H9 (cell line): ENCODE measurements around the gene LRRC38. TPM values are rescaled to one million over a fixed set of nuclear protein-coding genes. Genes with fewer than 3 reads are reported as not detected.

Experiments used
- DNase-seq: peaks from one replicate; pipeline ENCODE4 v3.0.0-alpha.2; 2017
- H2AFZ ChIP-seq: one replicate; pipeline ENCODE4 v1.6.1; 2013; ENCODE audit warnings: mild to moderate bottlenecking, low read length, control low read depth, moderate library complexity
- H2AK5ac ChIP-seq: 2 replicates; pipeline ENCODE4 v1.6.1; 2013; ENCODE audit warnings: low read length, control low read depth, mixed read lengths; ENCODE audit not compliant: insufficient read length
- H2BK120ac ChIP-seq: one replicate; pipeline ENCODE4 v1.6.1; 2013; ENCODE audit warnings: low read depth, mild to moderate bottlenecking, low read length, control low read depth, inconsistent platforms; ENCODE audit not compliant: poor library complexity, severe bottlenecking
- H2BK12ac ChIP-seq: 2 replicates; pipeline ENCODE4 v1.6.1; 2013; ENCODE audit warnings: low read length, control low read depth, mixed read lengths, low read depth; ENCODE audit not compliant: insufficient read length
- H2BK15ac ChIP-seq: 2 replicates; pipeline ENCODE4 v1.6.1; 2013; ENCODE audit warnings: low read depth, low read length, control low read depth
- H2BK20ac ChIP-seq: one replicate; pipeline ENCODE4 v1.6.1; 2013; ENCODE audit warnings: low read depth, mild to moderate bottlenecking, low read length, control low read depth, inconsistent platforms; ENCODE audit not compliant: poor library complexity, severe bottlenecking
- H2BK5ac ChIP-seq: 2 replicates; pipeline ENCODE4 v1.6.1; 2013; ENCODE audit warnings: low read length, control low read depth, mixed read lengths; ENCODE audit not compliant: insufficient read length
- H3K14ac ChIP-seq: 2 replicates; pipeline ENCODE4 v1.6.1; 2013; ENCODE audit warnings: low read length, control low read depth; ENCODE audit not compliant: insufficient read depth
- H3K18ac ChIP-seq: 2 replicates; pipeline ENCODE4 v1.6.1; 2013; ENCODE audit warnings: low read depth, mild to moderate bottlenecking, mixed read lengths, low read length, control low read depth; ENCODE audit not compliant: insufficient read length
- H3K23ac ChIP-seq: 2 replicates; pipeline ENCODE4 v1.6.1; 2013; ENCODE audit warnings: low read length, control low read depth, mixed read lengths, low read depth; ENCODE audit not compliant: insufficient read length
- H3K23me2 ChIP-seq: 2 replicates; pipeline ENCODE4 v1.6.1; 2013; ENCODE audit warnings: low read depth, mild to moderate bottlenecking, mixed read lengths, low read length, control low read depth; ENCODE audit not compliant: insufficient read length, poor library complexity, severe bottlenecking
- H3K27ac ChIP-seq: 2 replicates; pipeline ENCODE4 v1.5.1; 2013; ENCODE audit warnings: low read length, control low read depth, mixed read lengths, low read depth; ENCODE audit not compliant: insufficient read length
- H3K27me3 ChIP-seq: 2 replicates; pipeline ENCODE4 v1.6.1; 2013; ENCODE audit warnings: low read length, control low read depth, inconsistent platforms; ENCODE audit not compliant: insufficient read depth
- H3K4ac ChIP-seq: 2 replicates; pipeline ENCODE4 v1.6.1; 2013; ENCODE audit warnings: low read depth, mild to moderate bottlenecking, control low read depth, inconsistent platforms, low read length, moderate library complexity
- H3K4me1 ChIP-seq: 2 replicates; pipeline ENCODE4 v1.6.1; 2013; ENCODE audit warnings: low read length, control low read depth, inconsistent platforms; ENCODE audit not compliant: insufficient read depth
- H3K4me2 ChIP-seq: 2 replicates; pipeline ENCODE4 v1.6.1; 2013; ENCODE audit warnings: low read length, control low read depth, mixed read lengths; ENCODE audit not compliant: insufficient read length, insufficient read depth
- H3K56ac ChIP-seq: 2 replicates; pipeline ENCODE4 v1.6.1; 2013; ENCODE audit warnings: low read depth, mild to moderate bottlenecking, mixed read lengths, low read length, control low read depth; ENCODE audit not compliant: insufficient read length
- H3K79me1 ChIP-seq: 2 replicates; pipeline ENCODE4 v1.6.1; 2013; ENCODE audit warnings: low read depth, mild to moderate bottlenecking, moderate library complexity, low read length, control low read depth, inconsistent platforms; ENCODE audit not compliant: insufficient read depth, poor library complexity, severe bottlenecking
- H3K79me2 ChIP-seq: 2 replicates; pipeline ENCODE4 v1.6.1; 2013; ENCODE audit warnings: low read length, control low read depth, inconsistent platforms; ENCODE audit not compliant: insufficient read depth
- H3K9ac ChIP-seq: 2 replicates; pipeline ENCODE4 v1.6.1; 2013; ENCODE audit warnings: low read length, control low read depth, mixed read lengths; ENCODE audit not compliant: insufficient read length; ENCODE audit errors: extremely low read depth
- H3K9me3 ChIP-seq: one replicate; pipeline ENCODE4 v1.6.1; 2013; ENCODE audit warnings: low read depth, low read length, inconsistent platforms; ENCODE audit not compliant: control insufficient read depth
- H3T11ph ChIP-seq: one replicate; pipeline ENCODE4 v1.6.1; 2013; ENCODE audit warnings: mild to moderate bottlenecking, low read length, control low read depth, inconsistent platforms
- H4K20me1 ChIP-seq: one replicate; pipeline ENCODE4 v1.6.1; 2013; ENCODE audit not compliant: control insufficient read depth, insufficient read length, insufficient read depth
- H4K5ac ChIP-seq: 2 replicates; pipeline ENCODE4 v1.6.1; 2013; ENCODE audit warnings: low read depth, mild to moderate bottlenecking, mixed read lengths, low read length, control low read depth; ENCODE audit not compliant: insufficient read length
- H4K8ac ChIP-seq: replicated peaks from 2 replicates; pipeline ENCODE4 v1.6.1; 2013; ENCODE audit warnings: low read length, control low read depth, mixed read lengths, low read depth; ENCODE audit not compliant: insufficient read length
- H4K91ac ChIP-seq: 2 replicates; pipeline ENCODE4 v1.6.1; 2013; ENCODE audit warnings: low read depth, mild to moderate bottlenecking, moderate library complexity, mixed read lengths, low read length, control low read depth; ENCODE audit not compliant: insufficient read length
- H3K27ac Mint-ChIP-seq, 3 experiments: 2 replicates in 2 of 3; 3 replicates in 1 of 3; pipeline ENCODE4 v1.8.0; 2020 to 2021; ENCODE audit warnings: mixed read lengths in 3 of 3, mild to moderate bottlenecking in 1 of 3, moderate library complexity in 1 of 3
- H3K27me3 Mint-ChIP-seq: 2 replicates; pipeline ENCODE4 v1.8.0; 2021; ENCODE audit warnings: low read depth, mild to moderate bottlenecking, moderate library complexity, mixed read lengths
- H3K36me3 Mint-ChIP-seq, 3 experiments: 2 replicates in 2 of 3; 3 replicates in 1 of 3; pipeline ENCODE4 v1.8.0; 2020 to 2021; ENCODE audit warnings: low read depth in 3 of 3, mixed read lengths in 3 of 3; ENCODE audit not compliant: insufficient read depth in 1 of 3
- H3K4me1 Mint-ChIP-seq, 2 experiments: 2 replicates each; pipeline ENCODE4 v1.8.0; 2020; ENCODE audit warnings: mixed read lengths in 2 of 2
- H3K4me3 Mint-ChIP-seq, 2 experiments: 2 replicates in 1 of 2; 3 replicates in 1 of 2; pipeline ENCODE4 v1.8.0; 2020 to 2021; ENCODE audit warnings: mild to moderate bottlenecking in 2 of 2, mixed read lengths in 2 of 2, moderate library complexity in 1 of 2
- H3K9me3 Mint-ChIP-seq, 2 experiments: 2 replicates in 1 of 2; 3 replicates in 1 of 2; pipeline ENCODE4 v1.8.0; 2020; ENCODE audit warnings: mild to moderate bottlenecking in 2 of 2, mixed read lengths in 2 of 2, moderate library complexity in 1 of 2
- WGBS: extraction: QIAGEN DNeasy Blood & Tissue Kit; methylation state at CpG from one replicate; pipeline ENCODE4 v1.1.7; 2013; ENCODE audit warnings: missing lambda C conversion rate, low lambda C conversion rate, mixed read lengths; ENCODE audit not compliant: insufficient read length; ENCODE audit errors: extremely low coverage; 5-methylcytosine and 5-hydroxymethylcytosine counted together
- total RNA-seq: library from RNA; stranded (reverse); gene quantifications from 2 replicates; pipeline ENCODE4 v1.2.1, GENCODE V29; 2021
- TF ChIP-seq, protein P1 (sequence below): fragments of 200-600 bp; sonication (generic); conservative IDR thresholded peaks from 3 replicates; pipeline ENCODE4 v1.8.0; 2021; ENCODE audit warnings: antibody characterized with exemption, mild to moderate bottlenecking

LRRC38 gene
- total RNA-seq, 1 experiment from 2014 or later, result 0.72 TPM

DNA sequence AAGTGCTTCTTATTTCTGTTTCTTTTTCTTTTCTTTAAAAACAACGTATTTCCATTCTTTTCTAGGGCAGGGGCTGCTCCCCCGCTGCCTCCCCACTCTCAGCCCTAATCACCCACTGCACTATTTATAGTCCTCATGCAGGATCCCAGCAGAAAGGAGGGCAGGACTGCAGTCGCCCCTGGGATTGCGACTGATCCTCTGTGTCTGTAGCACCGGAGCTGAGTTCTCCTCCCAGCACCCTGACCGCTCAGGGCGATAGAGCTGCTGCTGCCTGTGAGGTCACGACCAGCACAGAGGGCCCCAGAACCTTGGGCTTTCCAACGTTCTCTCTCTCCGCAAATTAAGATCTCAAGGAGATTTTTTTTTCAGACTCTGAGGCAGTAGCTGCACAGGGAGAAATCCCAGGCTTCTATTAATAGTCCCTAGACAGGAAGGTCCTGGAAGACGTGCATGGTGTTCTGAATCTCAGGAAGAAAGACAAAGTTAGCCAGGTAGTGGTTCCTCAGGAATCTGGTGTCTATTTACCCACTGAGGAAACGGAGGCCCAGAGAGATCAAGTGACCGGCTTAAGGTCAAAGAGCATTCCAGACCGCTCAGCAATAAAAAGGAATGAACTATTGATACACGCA, 56.8 kb downstream of the LRRC38 start:
- WGBS, result no CpG with 5 or more reads among the region's 15 CpGs
- H3K4me2 ChIP-seq, result no peak overlapping the region

More for the DNA sequence above, 56.8 kb downstream of the LRRC38 start:
- TF ChIP-seq, protein P1, sequence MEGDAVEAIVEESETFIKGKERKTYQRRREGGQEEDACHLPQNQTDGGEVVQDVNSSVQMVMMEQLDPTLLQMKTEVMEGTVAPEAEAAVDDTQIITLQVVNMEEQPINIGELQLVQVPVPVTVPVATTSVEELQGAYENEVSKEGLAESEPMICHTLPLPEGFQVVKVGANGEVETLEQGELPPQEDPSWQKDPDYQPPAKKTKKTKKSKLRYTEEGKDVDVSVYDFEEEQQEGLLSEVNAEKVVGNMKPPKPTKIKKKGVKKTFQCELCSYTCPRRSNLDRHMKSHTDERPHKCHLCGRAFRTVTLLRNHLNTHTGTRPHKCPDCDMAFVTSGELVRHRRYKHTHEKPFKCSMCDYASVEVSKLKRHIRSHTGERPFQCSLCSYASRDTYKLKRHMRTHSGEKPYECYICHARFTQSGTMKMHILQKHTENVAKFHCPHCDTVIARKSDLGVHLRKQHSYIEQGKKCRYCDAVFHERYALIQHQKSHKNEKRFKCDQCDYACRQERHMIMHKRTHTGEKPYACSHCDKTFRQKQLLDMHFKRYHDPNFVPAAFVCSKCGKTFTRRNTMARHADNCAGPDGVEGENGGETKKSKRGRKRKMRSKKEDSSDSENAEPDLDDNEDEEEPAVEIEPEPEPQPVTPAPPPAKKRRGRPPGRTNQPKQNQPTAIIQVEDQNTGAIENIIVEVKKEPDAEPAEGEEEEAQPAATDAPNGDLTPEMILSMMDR, result no peak
- H4K8ac ChIP-seq, result no peak overlapping the region
- Mint-ChIP-seq H3K36me3 (peaks cover 0 to 20% (median 3%) of the 10 kb centered on the region in 3 experiments; a peak in 2 of 7 replicates), H3K9me3 (peaks cover 0 to 86% of the 10 kb centered on the region in 2 experiments; a peak in 3 of 5 replicates), H3K27me3 (peaks cover 5% of the 10 kb centered on the region), H3K4me1 (no peaks in the 10 kb centered on the region), H3K27ac (no peak overlapping the region), H3K4me3 (no peak overlapping the region)
- no peak overlapping the region for H2BK120ac ChIP-seq
- H4K91ac ChIP-seq, result no peak overlapping the region
- H3K79me2 ChIP-seq, result no peaks in the 10 kb centered on the region
- no peak overlapping the region for H2BK20ac ChIP-seq
- H4K20me1 ChIP-seq, result no peaks in the 10 kb centered on the region
- no peak overlapping the region for H2BK15ac ChIP-seq
- H3K18ac ChIP-seq, result no peak overlapping the region
- no peak overlapping the region for H3K23ac ChIP-seq
- H3K9me3 ChIP-seq, result peaks cover 19% of the 10 kb centered on the region
- no peak overlapping the region for H3K56ac ChIP-seq
- no peak overlapping the region for H2AFZ ChIP-seq
- H4K5ac ChIP-seq, result no peak overlapping the region
- no peak overlapping the region for H3K4ac ChIP-seq
- no peak overlapping the region for H2BK5ac ChIP-seq
- H3K27me3 ChIP-seq, result no peaks in the 10 kb centered on the region; the same call in 1 of the 2 replicates
- H3K23me2 ChIP-seq, result no peaks in the 10 kb centered on the region
- no peaks in the 10 kb centered on the region for H3K79me1 ChIP-seq
- no peak overlapping the region for H2BK12ac ChIP-seq
- no peak overlapping the region for H3T11ph ChIP-seq
- no peak overlapping the region for H3K27ac ChIP-seq
- no peak overlapping the region for H2AK5ac ChIP-seq
- H3K14ac ChIP-seq, result no peak overlapping the region
- no peak for DNase-seq
- H3K9ac ChIP-seq, result no peak overlapping the region
- H3K4me1 ChIP-seq, result no peaks in the 10 kb centered on the region
